Osteocyte (in vitro differentiated cells): Measurements from ENCODE around the gene PTTG2. TPM values are rescaled to one million over a fixed set of nuclear protein-coding genes. Genes with fewer than 3 reads are reported as not detected.

Experiments used
- DNase-seq: peaks from one replicate; pipeline ENCODE4 v3.0.0; 2021; ENCODE audit warnings: mixed read lengths; ENCODE audit not compliant: unreplicated experiment; ENCODE audit errors: extremely low spot score
- H3K27ac Mint-ChIP-seq: one replicate; pipeline ENCODE4 v1.8.0; 2021; ENCODE audit warnings: mild to moderate bottlenecking, mixed read lengths; ENCODE audit not compliant: unreplicated experiment
- H3K27me3 Mint-ChIP-seq: one replicate; pipeline ENCODE4 v1.8.0; 2021; ENCODE audit warnings: mixed read lengths; ENCODE audit not compliant: unreplicated experiment
- H3K36me3 Mint-ChIP-seq: one replicate; pipeline ENCODE4 v1.8.0; 2021; ENCODE audit warnings: mixed read lengths; ENCODE audit not compliant: unreplicated experiment
- H3K4me1 Mint-ChIP-seq: one replicate; pipeline ENCODE4 v1.8.0; 2021; ENCODE audit warnings: mixed read lengths; ENCODE audit not compliant: unreplicated experiment
- H3K4me3 Mint-ChIP-seq: one replicate; pipeline ENCODE4 v1.8.0; 2021; ENCODE audit warnings: mild to moderate bottlenecking, moderate library complexity, mixed read lengths; ENCODE audit not compliant: unreplicated experiment
- H3K9me3 Mint-ChIP-seq: one replicate; pipeline ENCODE4 v1.8.0; 2021; ENCODE audit warnings: mixed read lengths; ENCODE audit not compliant: unreplicated experiment
- CTCF ChIP-seq: fragments of 200-600 bp; sonication (generic); IDR thresholded peaks from 2 replicates; pipeline ENCODE4 v1.5.0; 2021; ENCODE audit warnings: antibody characterized with exemption, mild to moderate bottlenecking, moderate library complexity
- total RNA-seq: library from RNA; stranded (reverse); gene quantifications from 2 replicates; pipeline ENCODE4 v1.2.1, GENCODE V29; 2021

Gene PTTG2
- total RNA-seq, 1 donor from 2014 or later = not detected

- H3K27ac Mint-ChIP-seq = no peak overlapping the region
- H3K4me3 Mint-ChIP-seq = no peak overlapping the region
- no peaks in the 10 kb centered on the region for H3K9me3 Mint-ChIP-seq
- H3K36me3 Mint-ChIP-seq = no peaks in the 10 kb centered on the region
- TF ChIP-seq CTCF = no peak
- H3K4me1 Mint-ChIP-seq = peaks cover 15% of the 10 kb centered on the region
- DNase-seq = no peak
- peaks cover 33% of the 10 kb centered on the region for H3K27me3 Mint-ChIP-seq
These were observed 35.3 kb upstream of the PTTG2 start for GRCh38 chr4:37924946-37925345.

DNA sequence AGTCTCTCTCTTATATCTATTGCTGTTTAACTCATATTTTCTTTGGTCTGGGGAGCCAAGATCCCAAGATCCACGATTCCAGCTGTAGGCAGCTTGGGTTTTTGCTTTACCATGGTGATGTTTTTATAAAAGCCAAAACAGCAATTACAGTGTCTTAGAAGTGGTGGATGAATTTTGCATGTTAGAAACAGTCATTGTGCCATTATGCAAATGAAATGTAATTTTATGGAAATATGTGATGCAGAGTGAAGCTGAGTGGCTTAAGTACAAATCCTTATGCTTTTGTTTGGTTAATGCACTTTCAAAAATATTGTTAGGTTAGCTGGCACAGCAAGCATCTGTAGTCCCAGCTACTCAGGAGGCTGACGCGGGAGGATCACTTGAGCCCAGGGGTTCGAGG, 32.8 kb upstream of the PTTG2 start:
- no peak for DNase-seq
- Mint-ChIP-seq H3K27ac (no peak overlapping the region), H3K9me3 (no peaks in the 10 kb centered on the region), H3K27me3 (peaks cover 34% of the 10 kb centered on the region), H3K4me1 (peaks cover 20% of the 10 kb centered on the region), H3K36me3 (no peaks in the 10 kb centered on the region), H3K4me3 (no peak overlapping the region)
- TF ChIP-seq CTCF = no peak

GRCh38 chr4:37928426-37929416, 31.5 kb upstream of the PTTG2 start:
- Mint-ChIP-seq H3K4me1 (peaks cover 18% of the 10 kb centered on the region), H3K27ac (no peak overlapping the region), H3K4me3 (no peak overlapping the region), H3K27me3 (peaks cover 34% of the 10 kb centered on the region), H3K9me3 (no peaks in the 10 kb centered on the region), H3K36me3 (no peaks in the 10 kb centered on the region)
- no peak for TF ChIP-seq CTCF
- DNase-seq = no peak

DNA sequence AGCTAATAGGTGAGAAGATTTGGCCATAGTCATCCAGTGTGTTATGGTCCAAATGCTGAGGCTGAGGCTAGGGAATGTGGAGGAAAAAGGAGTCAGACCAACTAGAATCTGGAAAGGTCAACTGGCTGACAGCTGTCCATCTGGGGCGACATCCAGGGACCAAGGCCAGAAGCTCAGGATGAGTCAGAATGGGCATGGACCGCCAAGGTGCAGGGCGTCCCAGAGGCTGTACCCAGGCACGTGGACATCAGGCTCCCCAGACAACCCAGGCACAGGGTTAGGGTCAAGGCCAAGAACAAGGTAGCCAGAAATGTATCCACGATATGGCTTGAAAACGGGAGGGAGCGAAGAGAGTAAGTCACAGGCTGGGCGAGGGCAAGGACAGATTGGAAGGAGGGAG, 26.1 kb upstream of the PTTG2 start:
- H3K9me3 Mint-ChIP-seq = no peaks in the 10 kb centered on the region
- no peak for TF ChIP-seq CTCF
- H3K36me3 Mint-ChIP-seq = no peaks in the 10 kb centered on the region
- peaks cover 11% of the 10 kb centered on the region for H3K4me1 Mint-ChIP-seq
- DNase-seq = no peak
- H3K27me3 Mint-ChIP-seq = peaks cover 15% of the 10 kb centered on the region
- H3K27ac Mint-ChIP-seq = no peak overlapping the region
- no peak overlapping the region for H3K4me3 Mint-ChIP-seq

DNA sequence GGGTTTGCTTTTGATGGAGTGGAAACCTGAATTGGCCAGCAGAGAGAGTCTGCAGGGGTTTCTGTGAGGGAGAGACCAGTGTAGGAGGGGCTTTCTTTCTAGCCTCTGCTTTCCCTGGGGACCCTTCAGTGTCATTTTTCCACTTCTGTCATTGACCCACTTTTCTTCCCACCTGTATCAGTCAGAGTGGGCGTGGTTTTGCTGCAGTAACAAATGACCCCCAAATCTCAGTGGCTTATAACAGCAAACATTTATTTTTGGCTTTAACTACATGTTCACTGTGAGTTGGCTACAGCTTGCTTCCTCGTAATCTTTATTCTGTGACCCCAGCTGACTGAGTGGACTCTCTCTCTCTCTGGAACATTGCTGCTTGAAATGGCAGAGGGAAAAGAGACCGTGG, 25.6 kb upstream of the PTTG2 start:
- no peaks in the 10 kb centered on the region for H3K9me3 Mint-ChIP-seq
- peaks cover 10% of the 10 kb centered on the region for H3K27me3 Mint-ChIP-seq
- no peak for DNase-seq
- peaks cover 11% of the 10 kb centered on the region for H3K4me1 Mint-ChIP-seq
- H3K36me3 Mint-ChIP-seq = no peaks in the 10 kb centered on the region
- no peak overlapping the region for H3K27ac Mint-ChIP-seq
- no peak overlapping the region for H3K4me3 Mint-ChIP-seq
- no peak for TF ChIP-seq CTCF
